SK-N-SH (cell line): ENCODE data around the gene PCDHA2.

Source experiments
- FOSL2 ChIP-seq: IDR thresholded peaks from 2 replicates; pipeline ENCODE4 v1.4.0; 2012; ENCODE audit warnings: low read depth, mild to moderate bottlenecking, moderate library complexity, borderline replicate concordance
- JUND ChIP-seq: IDR thresholded peaks from 2 replicates; pipeline ENCODE4 v1.4.0; 2012
- TF ChIP-seq, protein P1 (sequence below): fragments of 200-600 bp; sonication (generic); IDR thresholded peaks from 2 replicates; pipeline ENCODE4 v1.6.1; 2017; ENCODE audit warnings: antibody characterized with exemption, mild to moderate bottlenecking, moderate library complexity

DNA sequence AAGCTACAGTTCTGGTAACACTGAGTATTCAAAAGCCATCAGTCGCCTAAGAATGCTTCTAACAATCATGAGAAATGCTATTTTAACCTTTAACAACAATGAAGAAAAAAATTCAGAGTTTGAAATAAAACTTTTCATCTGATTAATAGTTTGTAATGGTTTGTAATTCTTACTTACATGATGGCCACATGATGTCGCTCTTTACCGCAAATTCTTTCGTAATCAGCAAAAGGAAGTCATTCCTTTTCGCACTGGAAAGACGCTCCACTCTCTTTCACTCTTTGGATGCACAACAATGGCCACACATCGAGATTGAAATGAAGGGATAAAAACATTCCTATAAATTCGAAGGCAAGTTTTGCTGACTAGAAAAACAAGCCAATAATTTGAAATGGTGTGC, 39.3 kb downstream of the PCDHA2 start, which contains the start of gene PCDHA7:
- no peak for TF ChIP-seq FOSL2
- no peak for TF ChIP-seq JUND
- TF ChIP-seq, protein P1, sequence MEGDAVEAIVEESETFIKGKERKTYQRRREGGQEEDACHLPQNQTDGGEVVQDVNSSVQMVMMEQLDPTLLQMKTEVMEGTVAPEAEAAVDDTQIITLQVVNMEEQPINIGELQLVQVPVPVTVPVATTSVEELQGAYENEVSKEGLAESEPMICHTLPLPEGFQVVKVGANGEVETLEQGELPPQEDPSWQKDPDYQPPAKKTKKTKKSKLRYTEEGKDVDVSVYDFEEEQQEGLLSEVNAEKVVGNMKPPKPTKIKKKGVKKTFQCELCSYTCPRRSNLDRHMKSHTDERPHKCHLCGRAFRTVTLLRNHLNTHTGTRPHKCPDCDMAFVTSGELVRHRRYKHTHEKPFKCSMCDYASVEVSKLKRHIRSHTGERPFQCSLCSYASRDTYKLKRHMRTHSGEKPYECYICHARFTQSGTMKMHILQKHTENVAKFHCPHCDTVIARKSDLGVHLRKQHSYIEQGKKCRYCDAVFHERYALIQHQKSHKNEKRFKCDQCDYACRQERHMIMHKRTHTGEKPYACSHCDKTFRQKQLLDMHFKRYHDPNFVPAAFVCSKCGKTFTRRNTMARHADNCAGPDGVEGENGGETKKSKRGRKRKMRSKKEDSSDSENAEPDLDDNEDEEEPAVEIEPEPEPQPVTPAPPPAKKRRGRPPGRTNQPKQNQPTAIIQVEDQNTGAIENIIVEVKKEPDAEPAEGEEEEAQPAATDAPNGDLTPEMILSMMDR: no peak
